PC-9 (cell line): ENCODE measurements around the gene SLC51A. TPM values are rescaled to one million over a fixed set of nuclear protein-coding genes. Genes with fewer than 3 reads are reported as not detected.

Source experiments
- BruUV-seq: library from RNA; stranded (reverse); fragments of 400-500 nt; replicated peaks from 2 replicates; lab custom pipeline; 2021; lab: Mats Ljungman, UMichigan
- CTCF ChIA-PET: fragments of 300-600 bp; sonication (Branson Sonifier 250); formaldehyde crosslinking; loops from one replicate; lab custom pipeline; 2022; ENCODE audit warnings: antibody characterized with exemption; lab: Charles Lee
- POLR2A ChIA-PET: fragments of 300-600 bp; sonication (Branson Sonifier 250); formaldehyde crosslinking; loops from one replicate; lab custom pipeline; 2022; ENCODE audit warnings: antibody characterized with exemption; ENCODE audit not compliant: unreplicated experiment; lab: Charles Lee
- DNase-seq, 2 experiments: peaks; one replicate each; pipeline versions ENCODE4 v3.0.0 to v3.0.0-alpha.2; 2015 to 2022; ENCODE audit warnings: mixed read lengths in 1 of 2
- H2AFZ ChIP-seq: fragments of 200-600 bp; sonication (generic); 2 replicates; pipeline ENCODE4 v1.8.1; 2017; ENCODE audit warnings: antibody characterized with exemption
- H3F3A ChIP-seq: fragments of 200-600 bp; sonication (generic); 2 replicates; pipeline ENCODE4 v1.8.1; 2017; ENCODE audit warnings: antibody characterized with exemption, mild to moderate bottlenecking, low read depth; ENCODE audit not compliant: insufficient read depth
- H3K27ac ChIP-seq: fragments of 200-600 bp; sonication (generic); 2 replicates; pipeline ENCODE4 v1.6.1; 2016; ENCODE audit warnings: mixed run types
- H3K27me3 ChIP-seq: fragments of 200-600 bp; sonication (generic); 2 replicates; pipeline ENCODE4 v1.6.1; 2016; ENCODE audit warnings: low read depth, mixed run types; ENCODE audit not compliant: insufficient read depth
- H3K36me3 ChIP-seq: fragments of 200-600 bp; sonication (generic); 2 replicates; pipeline ENCODE4 v1.6.1; 2016; ENCODE audit warnings: low read depth, mixed run types
- H3K4me1 ChIP-seq: fragments of 200-600 bp; sonication (generic); replicated peaks from 2 replicates; pipeline ENCODE4 v1.6.1; 2016; ENCODE audit warnings: mixed run types; ENCODE audit not compliant: insufficient read depth
- H3K4me2 ChIP-seq: fragments of 200-600 bp; sonication (generic); 2 replicates; pipeline ENCODE4 v1.6.1; 2017; ENCODE audit warnings: mixed run types
- H3K4me3 ChIP-seq: fragments of 200-600 bp; sonication (generic); 2 replicates; pipeline ENCODE4 v1.6.1; 2016; ENCODE audit warnings: mixed run types
- H3K79me2 ChIP-seq: fragments of 200-600 bp; sonication (generic); 2 replicates; pipeline ENCODE4 v1.6.1; 2017; ENCODE audit warnings: low read depth, mixed run types
- H3K9me2 ChIP-seq: fragments of 200-600 bp; sonication (generic); 2 replicates; pipeline ENCODE4 v1.8.1; 2017; ENCODE audit warnings: mild to moderate bottlenecking; ENCODE audit not compliant: insufficient read depth
- H3K9me3 ChIP-seq: fragments of 200-600 bp; sonication (generic); 2 replicates; pipeline ENCODE4 v1.8.1; 2016; ENCODE audit warnings: low read depth; ENCODE audit not compliant: insufficient read depth
- H4K20me1 ChIP-seq: fragments of 200-600 bp; sonication (generic); 2 replicates; pipeline ENCODE4 v1.8.1; 2017; ENCODE audit not compliant: insufficient read depth
- CTCF ChIP-seq: fragments of 200-600 bp; sonication (generic); conservative IDR thresholded peaks from 2 replicates; pipeline ENCODE4 v1.6.1; 2017; ENCODE audit warnings: mixed run types, antibody characterized with exemption, mild to moderate bottlenecking, moderate library complexity
- EZH2 ChIP-seq: fragments of 200-600 bp; sonication (generic); IDR thresholded peaks from 2 replicates; pipeline ENCODE4 v1.8.0; 2017; ENCODE audit warnings: antibody characterized with exemption, low read depth
- intact Hi-C: fragments of 100-400 bp; cut with micrococcal nuclease; formaldehyde crosslinking; loops from one replicate; pipeline ENCODE4 v1.10.0; 2022; ENCODE audit not compliant: unreplicated experiment
- total RNA-seq: library from RNA; stranded (reverse); gene quantifications from 2 replicates; pipeline ENCODE4 v1.2.3, GENCODE V29; 2021

The SLC51A gene
- total RNA-seq, 1 experiment from 2014 or later, result 10.3 TPM

GRCh38 chr3:196273655-196274054, 57.3 kb downstream of the SLC51A start:
- Histone ChIP-seq H3K79me2 (peaks cover 61% of the 10 kb centered on the region), H3K36me3 (peaks cover 17% of the 10 kb centered on the region; the same call in 1 of the 2 replicates), H3K4me3 (no peak overlapping the region), H4K20me1 (no peaks in the 10 kb centered on the region), H3K27ac (no peak overlapping the region), H3K4me1 (peaks cover 26% of the 10 kb centered on the region), H3K9me2 (no peaks in the 10 kb centered on the region), H3K27me3 (no peaks in the 10 kb centered on the region), H3F3A (peaks cover 25% of the 10 kb centered on the region), H2AFZ (no peak overlapping the region), H3K4me2 (no peak overlapping the region), H3K9me3 (no peaks in the 10 kb centered on the region)
- no TSS peak for BruUV-seq
- DNase-seq, result no peak
- intact Hi-C loops, result no loop called here
- POLR2A ChIA-PET, result no interaction called here
- CTCF ChIA-PET, result no interaction called here
- no peak for TF ChIP-seq EZH2
- TF ChIP-seq CTCF, result no peak

GRCh38 chr3:196274585-196274984, 58.3 kb downstream of the SLC51A start:
- TF ChIP-seq EZH2 (no peak), CTCF (no peak)
- H3K4me2 ChIP-seq, result peak overlapping the region; percentile 27
- no peaks in the 10 kb centered on the region for H3K9me2 ChIP-seq
- peaks cover 65% of the 10 kb centered on the region for H3K79me2 ChIP-seq
- ChIA-PET CTCF (interaction anchor here (0.7 kb wide), 1 partner anchor 527 kb away, joined by 3 read pairs; no protein-coding TSS in a partner anchor), POLR2A (interaction anchor here (0.5 kb wide), 1 partner anchor 64 kb away, joined by 3 read pairs; the partner anchor contains the start of gene TM4SF19)
- H3K36me3 ChIP-seq, result peaks cover 15% of the 10 kb centered on the region; the same call in 1 of the 2 replicates
- no peaks in the 10 kb centered on the region for H3K9me3 ChIP-seq
- BruUV-seq, result no TSS peak
- intact Hi-C loops, result no loop called here
- DNase-seq, result peak; percentile 45 to 79
- H2AFZ ChIP-seq, result no peak overlapping the region
- H3K4me1 ChIP-seq, result peaks cover 27% of the 10 kb centered on the region
- no peaks in the 10 kb centered on the region for H4K20me1 ChIP-seq
- no peak overlapping the region for H3K4me3 ChIP-seq
- no peaks in the 10 kb centered on the region for H3K27me3 ChIP-seq
- peak overlapping the region; percentile 59 for H3K27ac ChIP-seq
- peaks cover 26% of the 10 kb centered on the region for H3F3A ChIP-seq

GRCh38 chr3:196275126-196275525, 58.8 kb downstream of the SLC51A start:
- peak overlapping the region; percentile 27 for H3K4me2 ChIP-seq

More at GRCh38 chr3:196275126-196275525, 58.8 kb downstream of the SLC51A start:
- no peak overlapping the region for H2AFZ ChIP-seq
- peaks cover 11% of the 10 kb centered on the region; the same call in 1 of the 2 replicates for H3K36me3 ChIP-seq
- H3K27me3 ChIP-seq, result no peaks in the 10 kb centered on the region
- ChIA-PET POLR2A (interaction anchor here (0.7 kb wide), 2 partner anchors 40 to 161 kb away, joined by 4 to 14 read pairs; no protein-coding TSS in a partner anchor), CTCF (no interaction called here)
- no peaks in the 10 kb centered on the region for H4K20me1 ChIP-seq
- peaks cover 33% of the 10 kb centered on the region for H3K4me1 ChIP-seq
- H3K9me2 ChIP-seq, result no peaks in the 10 kb centered on the region
- TF ChIP-seq EZH2, result no peak
- TF ChIP-seq CTCF, result no peak
- H3K79me2 ChIP-seq, result peaks cover 67% of the 10 kb centered on the region
- intact Hi-C loops, result no loop called here
- peak overlapping the region; percentile 59 for H3K27ac ChIP-seq
- no peak for DNase-seq
- peaks cover 31% of the 10 kb centered on the region for H3F3A ChIP-seq
- no peaks in the 10 kb centered on the region for H3K9me3 ChIP-seq
- no peak overlapping the region for H3K4me3 ChIP-seq
- no TSS peak for BruUV-seq
